HEK293 (cell line): ENCODE measurements around the gene DYNLL1.

ENCODE experiments used
- OVOL3 ChIP-seq: fragments of 450-650 bp; formaldehyde crosslinking; IDR thresholded peaks from 2 replicates; pipeline ENCODE4 v1.5.1; 2016; ENCODE audit warnings: missing biosample characterization, missing genetic modification characterization
- SP2 ChIP-seq: fragments of 450-650 bp; formaldehyde crosslinking; IDR thresholded peaks from 2 replicates; pipeline ENCODE4 v1.5.1; 2016; ENCODE audit warnings: missing biosample characterization, missing genetic modification characterization
- ZBTB17 ChIP-seq: fragments of 450-650 bp; formaldehyde crosslinking; IDR thresholded peaks from 2 replicates; pipeline ENCODE4 v1.5.1; 2016; ENCODE audit warnings: missing biosample characterization, missing genetic modification characterization
- ZBTB26 ChIP-seq: fragments of 450-650 bp; formaldehyde crosslinking; optimal IDR thresholded peaks from 2 replicates; pipeline ENCODE3; 2016; ENCODE audit warnings: missing biosample characterization, mild to moderate bottlenecking, missing genetic modification characterization
- ZBTB48 ChIP-seq: fragments of 450-650 bp; formaldehyde crosslinking; IDR thresholded peaks from 2 replicates; pipeline ENCODE4 v1.5.1; 2016; ENCODE audit warnings: missing biosample characterization, missing genetic modification characterization
- ZBTB8A ChIP-seq: fragments of 450-650 bp; formaldehyde crosslinking; IDR thresholded peaks from 2 replicates; pipeline ENCODE4 v1.5.1; 2016; ENCODE audit warnings: missing biosample characterization, missing genetic modification characterization
- ZFP69B ChIP-seq: fragments of 450-650 bp; formaldehyde crosslinking; IDR thresholded peaks from 2 replicates; pipeline ENCODE4 v1.5.1; 2016; ENCODE audit warnings: missing biosample characterization, missing genetic modification characterization
- ZNF10 ChIP-seq: fragments of 450-650 bp; formaldehyde crosslinking; IDR thresholded peaks from 2 replicates; pipeline ENCODE4 v1.5.1; 2017; ENCODE audit warnings: missing biosample characterization, missing genetic modification characterization
- ZNF121 ChIP-seq: fragments of 450-650 bp; formaldehyde crosslinking; IDR thresholded peaks from 2 replicates; pipeline ENCODE4 v1.5.1; 2016; ENCODE audit warnings: missing biosample characterization, missing genetic modification characterization
- ZNF146 ChIP-seq: fragments of 450-650 bp; formaldehyde crosslinking; IDR thresholded peaks from 2 replicates; pipeline ENCODE4 v1.5.1; 2016; ENCODE audit warnings: missing biosample characterization, missing genetic modification characterization
- ZNF174 ChIP-seq: fragments of 450-650 bp; formaldehyde crosslinking; IDR thresholded peaks from 2 replicates; pipeline ENCODE4 v1.5.0; 2017; ENCODE audit warnings: missing biosample characterization, mild to moderate bottlenecking, missing genetic modification characterization
- ZNF19 ChIP-seq: fragments of 450-650 bp; formaldehyde crosslinking; IDR thresholded peaks from 2 replicates; pipeline ENCODE4; 2016; ENCODE audit warnings: missing biosample characterization, missing genetic modification characterization, low read depth
- ZNF23 ChIP-seq: fragments of 450-650 bp; formaldehyde crosslinking; IDR thresholded peaks from 2 replicates; pipeline ENCODE4 v1.5.1; 2016; ENCODE audit warnings: missing biosample characterization, missing genetic modification characterization, borderline replicate concordance
- ZNF239 ChIP-seq: fragments of 450-650 bp; formaldehyde crosslinking; IDR thresholded peaks from 2 replicates; pipeline ENCODE4 v1.5.1; 2016; ENCODE audit warnings: missing biosample characterization, missing genetic modification characterization
- ZNF280C ChIP-seq: fragments of 450-650 bp; formaldehyde crosslinking; IDR thresholded peaks from 2 replicates; pipeline ENCODE4 v1.5.1; 2016; ENCODE audit warnings: missing biosample characterization, missing genetic modification characterization
- ZNF302 ChIP-seq: fragments of 450-650 bp; formaldehyde crosslinking; IDR thresholded peaks from 2 replicates; pipeline ENCODE4 v1.5.1; 2016; ENCODE audit warnings: missing biosample characterization, missing genetic modification characterization, low read depth
- ZNF324 ChIP-seq: fragments of 450-650 bp; formaldehyde crosslinking; IDR thresholded peaks from 2 replicates; pipeline ENCODE4 v1.5.1; 2016; ENCODE audit warnings: missing biosample characterization, missing genetic modification characterization
- ZNF335 ChIP-seq: fragments of 450-650 bp; formaldehyde crosslinking; conservative IDR thresholded peaks from 2 replicates; pipeline ENCODE4 v1.5.1; 2016; ENCODE audit warnings: missing biosample characterization, missing genetic modification characterization
- ZNF394 ChIP-seq: fragments of 450-650 bp; formaldehyde crosslinking; IDR thresholded peaks from 2 replicates; pipeline ENCODE4 v1.5.1; 2016; ENCODE audit warnings: missing biosample characterization, missing genetic modification characterization, mild to moderate bottlenecking, moderate library complexity, borderline replicate concordance
- ZNF398 ChIP-seq: fragments of 450-650 bp; formaldehyde crosslinking; IDR thresholded peaks from 2 replicates; pipeline ENCODE4 v1.5.1; 2017; ENCODE audit warnings: missing biosample characterization, missing genetic modification characterization
- ZNF416 ChIP-seq: fragments of 450-650 bp; formaldehyde crosslinking; IDR thresholded peaks from 2 replicates; pipeline ENCODE4 v1.5.1; 2016; ENCODE audit warnings: missing biosample characterization, missing genetic modification characterization
- ZNF433 ChIP-seq: fragments of 450-650 bp; formaldehyde crosslinking; IDR thresholded peaks from 2 replicates; pipeline ENCODE4 v1.5.1; 2016; ENCODE audit warnings: missing biosample characterization, missing genetic modification characterization, low read depth
- ZNF449 ChIP-seq: fragments of 450-650 bp; formaldehyde crosslinking; IDR thresholded peaks from 2 replicates; pipeline ENCODE4 v1.5.1; 2017; ENCODE audit warnings: missing biosample characterization, mild to moderate bottlenecking, missing genetic modification characterization, moderate library complexity
- ZNF488 ChIP-seq: fragments of 450-650 bp; formaldehyde crosslinking; IDR thresholded peaks from 2 replicates; pipeline ENCODE4 v1.5.1; 2016; ENCODE audit warnings: missing biosample characterization, missing genetic modification characterization
- ZNF501 ChIP-seq: fragments of 450-650 bp; formaldehyde crosslinking; IDR thresholded peaks from 2 replicates; pipeline ENCODE4 v1.5.1; 2016; ENCODE audit warnings: missing biosample characterization, missing genetic modification characterization
- ZNF548 ChIP-seq: fragments of 450-650 bp; formaldehyde crosslinking; IDR thresholded peaks from 2 replicates; pipeline ENCODE4 v1.5.1; 2016; ENCODE audit warnings: missing biosample characterization, missing genetic modification characterization
- ZNF555 ChIP-seq: fragments of 450-650 bp; formaldehyde crosslinking; conservative IDR thresholded peaks from 2 replicates; pipeline ENCODE4 v1.5.1; 2017; ENCODE audit warnings: missing biosample characterization, mild to moderate bottlenecking, missing genetic modification characterization, inconsistent platforms
- ZNF76 ChIP-seq: fragments of 450-650 bp; formaldehyde crosslinking; IDR thresholded peaks from 2 replicates; pipeline ENCODE4; 2016; ENCODE audit warnings: low read depth, missing biosample characterization, missing genetic modification characterization, borderline replicate concordance
- ZXDB ChIP-seq: fragments of 450-650 bp; formaldehyde crosslinking; IDR thresholded peaks from 2 replicates; pipeline ENCODE4 v1.5.1; 2016; ENCODE audit warnings: missing biosample characterization, missing genetic modification characterization
- TF ChIP-seq, protein P1 (sequence below): fragments of 450-650 bp; formaldehyde crosslinking; IDR thresholded peaks from 2 replicates; pipeline ENCODE4 v1.5.1; 2016; ENCODE audit warnings: missing biosample characterization, missing genetic modification characterization

DYNLL1 gene

DNA sequence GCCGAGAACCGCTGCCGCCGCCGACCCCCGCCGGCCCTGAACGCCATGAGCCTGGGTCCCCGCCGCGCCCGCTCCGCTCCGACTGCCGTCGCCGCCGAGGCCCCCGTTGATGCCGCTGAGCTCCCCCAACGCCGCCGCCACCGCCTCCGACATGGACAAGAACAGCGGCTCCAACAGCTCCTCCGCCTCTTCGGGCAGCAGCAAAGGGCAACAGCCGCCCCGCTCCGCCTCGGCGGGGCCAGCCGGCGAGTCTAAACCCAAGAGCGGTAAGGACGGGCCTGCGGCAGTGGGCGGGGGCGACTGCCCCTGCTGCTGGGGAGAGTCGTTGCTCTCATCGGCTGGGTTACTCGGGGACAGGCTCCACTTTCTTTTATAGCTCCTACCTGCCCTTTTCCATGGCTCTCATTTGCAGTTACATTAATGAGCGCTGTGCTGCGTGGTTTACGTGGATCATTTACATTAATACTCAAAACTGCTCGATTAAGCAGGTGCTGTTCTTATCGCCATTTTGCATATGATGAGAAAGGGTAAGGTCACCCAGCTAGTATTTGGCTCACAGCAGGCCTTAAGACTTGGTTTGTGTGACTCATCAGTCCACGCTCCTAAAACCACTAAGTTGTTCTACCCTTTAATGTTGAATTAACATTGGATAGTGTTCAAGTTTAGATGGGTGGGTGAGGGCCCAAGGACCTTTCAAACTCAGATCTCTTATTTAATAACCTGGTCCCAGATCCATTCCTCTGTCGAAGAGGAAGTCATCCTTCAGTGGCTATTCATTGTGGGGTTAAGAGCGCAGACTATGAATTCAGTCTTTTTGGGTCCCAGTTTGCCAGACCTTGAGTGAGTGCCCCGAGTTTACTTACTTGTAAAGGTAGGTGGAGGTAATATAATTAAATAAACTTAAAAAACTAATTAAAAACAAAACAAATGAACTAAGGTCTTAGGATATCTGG, 39.1 kb downstream of the DYNLL1 start (continued):
- TF ChIP-seq, protein P1, sequence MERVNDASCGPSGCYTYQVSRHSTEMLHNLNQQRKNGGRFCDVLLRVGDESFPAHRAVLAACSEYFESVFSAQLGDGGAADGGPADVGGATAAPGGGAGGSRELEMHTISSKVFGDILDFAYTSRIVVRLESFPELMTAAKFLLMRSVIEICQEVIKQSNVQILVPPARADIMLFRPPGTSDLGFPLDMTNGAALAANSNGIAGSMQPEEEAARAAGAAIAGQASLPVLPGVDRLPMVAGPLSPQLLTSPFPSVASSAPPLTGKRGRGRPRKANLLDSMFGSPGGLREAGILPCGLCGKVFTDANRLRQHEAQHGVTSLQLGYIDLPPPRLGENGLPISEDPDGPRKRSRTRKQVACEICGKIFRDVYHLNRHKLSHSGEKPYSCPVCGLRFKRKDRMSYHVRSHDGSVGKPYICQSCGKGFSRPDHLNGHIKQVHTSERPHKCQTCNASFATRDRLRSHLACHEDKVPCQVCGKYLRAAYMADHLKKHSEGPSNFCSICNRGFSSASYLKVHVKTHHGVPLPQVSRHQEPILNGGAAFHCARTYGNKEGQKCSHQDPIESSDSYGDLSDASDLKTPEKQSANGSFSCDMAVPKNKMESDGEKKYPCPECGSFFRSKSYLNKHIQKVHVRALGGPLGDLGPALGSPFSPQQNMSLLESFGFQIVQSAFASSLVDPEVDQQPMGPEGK, result peak; percentile 74
- TF ChIP-seq ZNF433 (tag by site-specific recombination) (no peak), ZNF146 (tag by site-specific recombination) (no peak), ZNF416 (tag by site-specific recombination) (no peak), ZNF174 (tag by site-specific recombination) (no peak), ZBTB8A (no peak), ZNF335 (no peak; the same call in 1 of the 2 replicates), ZNF394 (peak; percentile 27; the same call in 1 of the 2 replicates), ZNF302 (tag by site-specific recombination) (no peak), SP2 (no peak), ZBTB26 (tag by site-specific recombination) (peak; percentile 51), ZNF121 (tag by site-specific recombination) (no peak), ZNF23 (tag by site-specific recombination) (no peak), ZNF280C (tag by site-specific recombination) (no peak), ZNF449 (no peak), ZBTB48 (tag by site-specific recombination) (peak; percentile 24; the same call in 1 of the 2 replicates), ZNF239 (tag by site-specific recombination) (no peak), ZNF324 (no peak), ZNF398 (tag by site-specific recombination) (peak; percentile 10; the same call in 1 of the 2 replicates), ZNF19 (tag by site-specific recombination) (no peak), ZBTB17 (tag by site-specific recombination) (peak; percentile 84), ZNF488 (tag by site-specific recombination) (no peak), ZFP69B (tag by site-specific recombination) (no peak), ZNF10 (tag by site-specific recombination) (peak; percentile 99), ZNF501 (tag by site-specific recombination) (0 out of 2 replicates have a peak, but pooled peaks have one; percentile 19), OVOL3 (no peak), ZNF76 (no peak), ZNF548 (tag by site-specific recombination) (no peak), ZNF555 (tag by site-specific recombination) (no peak), ZXDB (peak; percentile 92)
